Measurements from ENCODE around the gene CELSR1. TPM values are rescaled to one million over a fixed set of nuclear protein-coding genes. Genes with fewer than 3 reads are reported as not detected.
A peak's percentile ranks its signal among the peaks of the same experiment; 100 is the strongest.

CELSR1 gene
- total RNA-seq, 1 experiment from 2014 or later: 22.6 TPM

DNA sequence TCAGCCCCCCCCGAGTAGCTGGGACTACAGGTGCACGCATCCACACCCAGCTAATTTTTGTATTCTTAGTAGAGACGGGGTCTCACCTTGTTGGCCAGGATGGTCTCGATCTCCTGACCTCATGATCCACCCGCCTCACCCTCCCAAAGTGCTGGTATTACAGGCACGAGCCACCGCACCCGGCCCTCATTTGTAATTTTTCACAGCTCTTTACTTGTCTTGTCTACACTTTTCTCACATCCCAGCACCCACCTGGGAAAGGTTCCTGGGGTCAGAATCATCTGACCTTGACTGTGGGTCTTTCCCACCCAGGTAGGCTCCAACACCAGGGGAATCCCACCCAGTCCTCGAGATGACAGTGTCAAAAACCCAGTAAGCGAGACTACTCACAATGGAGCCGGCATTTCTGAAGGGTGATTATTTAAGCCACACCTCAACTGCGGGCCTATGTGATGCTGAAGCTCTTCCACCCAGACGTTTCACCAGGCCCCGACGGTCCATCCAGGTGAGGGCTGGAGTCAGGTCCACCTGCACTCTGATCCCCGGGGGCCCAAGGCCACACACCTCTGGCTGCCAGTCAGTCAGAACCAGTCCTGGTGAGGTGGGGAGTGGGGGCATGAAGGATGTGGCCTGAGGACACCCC, 23.4 kb downstream of the CELSR1 start:
- Histone ChIP-seq H2BK15ac (ENCODE audit: low read depth, low read length) (no peak overlapping the region), H4K8ac (replicated peaks; ENCODE audit: insufficient read length, low read depth, low read length) (no peak overlapping the region), H3K79me1 (ENCODE audit: insufficient read depth, low read depth, low read length, poor library complexity, severe bottlenecking) (no peaks in the 10 kb centered on the region), H3K4ac (ENCODE audit: low read depth, low read length) (no peak overlapping the region), H3K23me2 (ENCODE audit: insufficient read length, low read depth, low read length, poor library complexity, severe bottlenecking) (no peaks in the 10 kb centered on the region), H3K56ac (ENCODE audit: insufficient read length, low read depth, low read length) (no peak overlapping the region), H3K27ac (ENCODE audit: insufficient read length, low read depth, low read length) (no peak overlapping the region), H3K9ac (ENCODE audit: extremely low read depth, insufficient read length, low read length) (no peak overlapping the region), H3K4me2 (ENCODE audit: insufficient read depth, insufficient read length, low read length) (no peak overlapping the region), H4K91ac (ENCODE audit: insufficient read length, low read depth, low read length) (no peak overlapping the region), H2BK20ac (ENCODE audit: low read depth, low read length, poor library complexity, severe bottlenecking) (no peak overlapping the region), H3T11ph (ENCODE audit: low read length) (no peak overlapping the region), H3K18ac (ENCODE audit: insufficient read length, low read depth, low read length) (no peak overlapping the region), H4K5ac (ENCODE audit: insufficient read length, low read depth, low read length) (no peak overlapping the region), H2BK5ac (ENCODE audit: insufficient read length, low read length) (no peak overlapping the region), H3K23ac (ENCODE audit: insufficient read length, low read depth, low read length) (no peak overlapping the region), H2BK120ac (ENCODE audit: low read depth, low read length, poor library complexity, severe bottlenecking) (no peak overlapping the region), H4K20me1 (ENCODE audit: control insufficient read depth, insufficient read depth, insufficient read length) (no peaks in the 10 kb centered on the region), H2BK12ac (ENCODE audit: insufficient read length, low read depth, low read length) (no peak overlapping the region), H2AFZ (ENCODE audit: low read length) (no peak overlapping the region), H3K27me3 (ENCODE audit: insufficient read depth, low read length) (no peaks in the 10 kb centered on the region), H3K9me3 (ENCODE audit: control insufficient read depth, low read depth, low read length) (no peaks in the 10 kb centered on the region), H3K79me2 (ENCODE audit: insufficient read depth, low read length) (no peaks in the 10 kb centered on the region; the same call in 1 of the 2 replicates), H3K14ac (ENCODE audit: insufficient read depth, low read length) (no peak overlapping the region), H2AK5ac (ENCODE audit: insufficient read length, low read length) (no peak overlapping the region), H3K4me1 (ENCODE audit: insufficient read depth, low read length) (no peaks in the 10 kb centered on the region)
- no peaks in the 10 kb centered on the region for H3K27me3 Mint-ChIP-seq (ENCODE audit: low read depth)
- no peaks in the 10 kb centered on the region for H3K9me3 Mint-ChIP-seq
- peaks cover 0 to 4% (median 4%) of the 10 kb centered on the region in 3 experiments; a peak in 2 of 7 replicates for H3K36me3 Mint-ChIP-seq (ENCODE audit: insufficient read depth in 1 of 3, low read depth in 3 of 3)
- TF ChIP-seq CTCF (conservative IDR thresholded peaks at IDR 0.05): no peak
- DNase-seq: no peak
- H3K4me3 Mint-ChIP-seq: no peak overlapping the region
- H3K4me1 Mint-ChIP-seq: peaks cover 33 to 49% of the 10 kb centered on the region in 2 experiments
- WGBS (ENCODE audit: extremely low coverage, insufficient read length, low lambda C conversion rate): no CpG with 5 or more reads among the region's 16 CpGs
- peak overlapping the region; percentile 70 to 87 (median 70); a peak in 3 of 7 replicates for H3K27ac Mint-ChIP-seq

Measured in H9 (cell line).